SW480 (cell line): ENCODE measurements around the gene FAM227B.
"Not testable (repeated sequence)": the region's sequence is repeated elsewhere in the genome, so short reads cannot be mapped to it uniquely, and the experiment has no call there.

Experiments used
- DNase-seq: peaks from one replicate; pipeline ENCODE4 v3.0.0-alpha.2; 2016; ENCODE audit warnings: low spot score

Gene FAM227B

GRCh38 chr15:49494842-49495241 lies 125.8 kb downstream of the FAM227B start:
- DNase-seq = no peak

DNA sequence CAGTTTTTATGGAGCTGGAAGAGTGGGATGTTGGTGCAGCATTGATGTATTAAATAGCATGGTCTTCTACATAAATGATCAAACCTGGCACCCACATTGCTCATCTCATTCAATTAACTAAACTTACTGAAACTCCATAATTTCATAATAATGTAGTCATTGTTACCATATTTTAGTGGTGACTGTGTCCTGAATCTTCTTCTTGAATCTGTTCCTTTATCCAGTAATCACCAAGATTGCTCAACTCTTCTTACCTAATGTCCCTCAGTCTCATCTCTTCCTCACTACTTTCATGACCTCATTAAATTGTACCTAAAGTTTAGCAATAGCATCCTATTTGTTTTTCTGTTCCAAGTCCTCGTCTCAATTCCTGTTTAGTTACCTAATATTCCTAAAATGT lies 127.8 kb downstream of the FAM227B start:
- DNase-seq = no peak

DNA sequence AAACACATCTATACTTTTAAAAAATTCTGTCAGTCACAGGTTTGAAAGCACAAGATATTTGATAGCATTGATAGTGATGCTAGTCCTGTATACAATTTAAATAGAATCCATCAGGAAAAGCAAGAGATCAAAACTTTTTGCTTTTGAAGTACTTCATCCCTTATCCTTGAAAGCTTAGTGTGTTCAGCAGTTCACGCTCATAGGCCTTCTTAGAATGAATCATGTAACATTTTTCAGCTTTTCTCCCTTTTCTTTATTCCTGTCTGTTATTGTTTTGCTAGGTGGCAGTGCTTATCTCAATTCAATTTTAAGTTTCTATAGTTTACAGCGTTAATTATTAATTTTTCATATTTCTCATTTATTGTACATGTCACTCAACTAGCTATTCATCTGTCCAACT lies 128.5 kb downstream of the FAM227B start:
- no peak for DNase-seq

DNA sequence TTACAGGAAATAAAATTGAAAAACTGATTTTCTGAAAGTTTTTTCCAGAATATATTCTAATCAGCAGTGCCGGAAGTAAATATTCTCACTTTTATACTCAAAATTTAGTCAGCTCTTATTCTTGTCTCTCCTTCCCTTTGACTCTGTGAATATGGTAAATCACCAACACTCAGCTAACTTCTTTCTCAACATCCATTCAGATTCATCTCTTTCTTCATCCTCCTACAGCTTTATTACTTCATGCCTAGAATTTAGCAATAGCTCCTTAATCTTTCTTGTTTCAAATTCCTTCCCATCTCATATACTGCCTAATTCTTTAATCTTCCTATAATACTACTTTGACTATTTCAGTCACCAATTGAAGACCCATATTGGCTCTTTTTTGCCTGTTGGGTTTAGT lies 129.7 kb downstream of the FAM227B start:
- DNase-seq = no peak

- DNase-seq = not testable (repeated sequence)
Measured at GRCh38 chr15:49485401-49485800, 135.2 kb downstream of the FAM227B start.

GRCh38 chr15:49478982-49479381 lies 141.6 kb downstream of the FAM227B start:
- not testable (repeated sequence) for DNase-seq

GRCh38 chr15:49478021-49478420 lies 142.6 kb downstream of the FAM227B start:
- not testable (repeated sequence) for DNase-seq

DNA sequence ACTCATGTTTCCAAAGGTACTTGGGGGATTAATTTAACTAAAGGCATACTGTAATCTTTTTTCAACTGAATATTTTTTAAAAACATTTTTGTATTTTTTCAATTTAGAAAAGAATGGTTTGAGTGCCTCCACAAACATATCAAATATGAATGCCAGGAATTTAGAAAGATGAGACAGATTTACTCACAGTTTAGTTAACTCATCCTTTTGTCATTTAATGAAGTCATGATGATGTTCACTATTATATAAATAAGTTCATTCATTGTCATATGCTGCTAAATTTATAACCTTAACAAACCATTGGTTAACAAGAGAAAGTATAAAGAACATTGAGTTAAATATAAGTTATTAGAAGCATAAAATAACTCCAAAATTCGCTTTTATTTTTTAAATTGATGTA lies 147.6 kb downstream of the FAM227B start:
- no peak for DNase-seq

GRCh38 chr15:49472338-49472737 lies 148.3 kb downstream of the FAM227B start:
- no peak for DNase-seq

GRCh38 chr15:49471733-49472132 lies 148.9 kb downstream of the FAM227B start:
- DNase-seq = no peak

DNA sequence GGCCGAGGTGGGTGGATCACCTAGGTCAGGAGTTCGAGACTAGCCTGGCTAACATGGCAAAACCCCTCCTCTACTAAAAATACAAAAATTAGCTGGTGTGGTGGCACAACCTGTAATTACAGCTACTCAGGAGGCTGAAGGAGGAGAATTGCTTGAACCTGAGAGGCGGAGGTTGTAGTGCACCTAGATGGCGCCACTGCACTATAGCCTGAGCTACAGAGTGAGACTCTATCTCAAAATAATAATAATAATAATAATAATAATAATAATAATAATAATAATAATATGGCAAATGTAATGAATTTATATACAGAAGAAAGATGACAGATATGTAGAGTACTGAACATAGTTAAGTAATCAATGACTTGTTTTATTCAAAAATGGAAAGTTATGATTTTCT lies 149.4 kb downstream of the FAM227B start:
- DNase-seq = not testable (repeated sequence)

DNA sequence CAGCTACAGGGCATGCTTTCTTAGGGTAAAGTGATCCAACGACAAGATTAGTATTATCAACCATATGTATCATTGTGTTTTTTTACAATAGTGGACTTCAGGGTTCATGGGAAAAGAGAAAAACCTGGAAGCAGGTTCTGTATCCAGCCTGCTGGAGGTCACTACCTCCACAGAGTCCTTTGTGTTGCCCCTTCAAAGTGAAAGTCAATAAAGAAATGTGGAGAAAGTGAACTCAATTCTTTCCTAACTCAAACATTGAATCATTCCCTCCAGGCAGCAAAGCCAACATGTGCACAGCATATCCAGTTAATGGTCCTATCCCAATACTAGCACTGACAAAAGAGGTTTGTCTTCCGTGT lies 152.2 kb downstream of the FAM227B start:
- no peak for DNase-seq

DNA sequence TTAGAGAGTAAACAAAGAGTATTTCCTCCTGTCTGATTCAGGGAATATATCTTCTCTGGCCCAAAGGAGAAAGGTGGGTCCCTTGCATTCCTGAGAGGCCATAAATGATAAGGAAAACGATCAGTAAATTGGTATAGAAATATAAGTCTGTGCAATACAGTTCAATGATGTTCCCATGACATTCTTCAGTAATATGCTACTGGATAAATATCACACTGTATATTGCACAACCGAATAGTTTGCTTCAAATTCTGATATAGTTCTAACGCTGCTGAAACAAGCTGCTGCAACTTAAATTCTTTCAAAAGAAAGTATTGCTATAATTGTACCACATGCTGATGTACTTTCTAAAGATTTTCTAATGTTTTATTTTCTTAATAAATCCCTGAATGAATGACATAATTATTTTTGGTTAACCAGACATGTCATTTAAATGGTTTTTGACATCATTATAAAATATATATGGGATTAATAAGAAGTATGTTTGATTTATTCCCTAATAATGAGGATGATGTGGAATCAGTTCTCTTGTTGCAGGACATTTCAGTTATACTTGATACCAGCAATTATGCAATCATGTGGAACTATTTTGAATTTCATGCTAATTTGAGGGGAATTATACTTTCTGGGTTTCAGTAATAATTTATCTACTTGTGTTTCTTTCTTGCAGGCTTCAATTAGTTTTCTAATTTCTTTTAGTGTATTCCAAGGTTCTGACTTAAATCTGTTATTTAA lies 152.7 kb downstream of the FAM227B start:
- DNase-seq = no peak

DNA sequence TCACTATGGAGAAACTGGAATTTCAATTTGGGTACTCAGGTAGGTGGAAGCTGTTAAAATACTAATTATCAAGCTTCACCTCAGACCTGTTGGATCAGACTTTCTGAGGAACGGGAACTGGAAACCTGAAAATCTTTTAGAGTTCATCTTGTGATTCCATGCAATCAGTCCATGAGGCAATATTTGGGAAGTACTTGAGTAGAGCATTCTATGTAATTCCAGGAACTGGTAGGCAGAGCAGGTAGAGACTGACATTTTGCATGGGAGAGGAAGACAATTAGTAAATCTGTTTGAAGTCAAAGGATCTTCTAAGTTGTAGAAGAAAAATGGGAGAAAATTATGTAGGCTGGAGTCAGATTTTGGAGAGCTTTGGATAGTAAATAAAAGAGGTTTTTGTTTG lies 154.5 kb downstream of the FAM227B start:
- no peak for DNase-seq

DNA sequence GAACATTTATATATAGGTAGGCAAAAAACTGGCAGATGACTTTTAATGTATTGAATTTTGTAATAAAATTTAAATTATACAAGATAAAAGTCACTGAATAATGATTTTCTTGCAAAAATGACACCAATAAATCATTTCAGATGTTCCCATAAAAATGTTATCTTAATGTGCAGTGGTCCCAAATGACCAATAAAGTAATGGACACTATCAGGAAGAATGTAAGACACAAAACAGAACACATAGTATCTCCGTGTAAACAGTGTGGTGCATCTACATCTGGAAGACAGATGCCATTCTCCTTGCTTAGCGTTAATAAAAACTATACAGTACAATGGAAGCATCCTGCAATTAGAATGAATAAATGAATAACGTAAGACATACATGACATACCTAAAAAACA lies 156.1 kb downstream of the FAM227B start:
- DNase-seq = no peak

DNA sequence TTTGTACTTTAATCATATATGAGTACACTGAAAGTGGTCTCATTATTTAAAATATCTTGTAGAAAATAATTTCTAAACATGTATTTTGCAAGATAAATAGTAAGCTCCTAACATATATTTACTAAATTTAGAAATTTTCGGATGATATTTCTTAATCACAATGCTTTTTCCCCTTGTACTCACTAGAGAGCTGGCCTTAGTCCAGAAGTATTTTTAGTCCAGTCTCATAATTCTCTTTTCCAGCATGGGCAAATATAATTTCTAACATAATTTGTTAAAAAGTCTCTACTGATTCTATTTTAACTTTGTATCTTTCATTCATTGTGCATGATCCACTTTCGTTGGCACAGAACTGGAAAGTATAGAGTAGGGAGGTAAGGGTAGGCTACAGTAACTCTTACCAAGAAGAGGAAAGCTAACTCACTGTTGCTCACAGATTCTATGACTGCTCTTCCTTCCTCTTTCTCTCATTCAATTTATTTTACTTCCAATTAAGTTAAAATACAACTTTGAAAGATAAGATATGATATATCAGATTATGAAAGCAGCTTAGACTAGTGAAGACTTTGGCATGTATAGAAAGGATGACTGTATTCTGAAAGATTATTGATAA lies 158.3 kb downstream of the FAM227B start:
- DNase-seq = no peak

GRCh38 chr15:49460411-49460941 lies 160.1 kb downstream of the FAM227B start:
- no peak for DNase-seq

DNA sequence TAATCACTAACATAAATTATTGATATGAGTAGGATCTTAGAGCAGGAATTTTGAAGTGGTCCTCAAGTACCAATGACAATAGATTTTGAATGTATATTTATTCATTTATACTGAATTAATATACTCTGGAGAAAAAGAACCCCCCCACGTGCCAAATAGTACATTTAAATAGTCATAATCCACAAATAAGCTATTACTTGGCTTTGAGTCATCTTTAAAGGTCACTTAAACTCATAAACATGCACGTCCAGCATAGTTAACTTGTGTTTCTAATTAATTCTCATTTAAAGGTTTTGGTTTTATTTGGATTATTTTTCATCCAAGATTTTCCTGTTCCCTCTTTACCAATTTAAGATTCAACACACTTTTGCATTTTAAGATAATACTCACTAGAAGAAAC lies 162.5 kb downstream of the FAM227B start:
- DNase-seq = no peak

- DNase-seq = no peak
Measured at GRCh38 chr15:49456166-49456565, 164.5 kb downstream of the FAM227B start.

- no peak for DNase-seq
Measured at GRCh38 chr15:49452595-49452994, 168.0 kb downstream of the FAM227B start.

DNA sequence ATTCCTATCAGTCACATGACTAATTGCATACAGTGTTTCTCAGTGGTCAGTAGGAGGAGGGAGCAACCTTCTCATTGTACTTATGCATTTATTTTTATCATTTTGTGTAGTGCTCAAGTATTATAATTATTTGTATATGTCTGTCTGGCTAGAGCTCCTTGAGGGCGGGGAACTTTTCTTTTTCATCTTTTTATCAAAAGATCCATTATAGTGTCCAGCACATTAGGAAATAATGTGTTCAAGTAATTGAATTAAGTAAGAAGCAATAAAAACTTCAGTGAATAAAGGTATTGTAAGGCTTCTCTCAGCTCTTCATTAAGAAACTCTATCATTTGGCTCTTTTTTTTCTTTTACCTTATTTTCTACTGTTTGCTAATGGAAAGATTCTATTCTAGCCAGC lies 178.8 kb downstream of the FAM227B start:
- DNase-seq = no peak

DNA sequence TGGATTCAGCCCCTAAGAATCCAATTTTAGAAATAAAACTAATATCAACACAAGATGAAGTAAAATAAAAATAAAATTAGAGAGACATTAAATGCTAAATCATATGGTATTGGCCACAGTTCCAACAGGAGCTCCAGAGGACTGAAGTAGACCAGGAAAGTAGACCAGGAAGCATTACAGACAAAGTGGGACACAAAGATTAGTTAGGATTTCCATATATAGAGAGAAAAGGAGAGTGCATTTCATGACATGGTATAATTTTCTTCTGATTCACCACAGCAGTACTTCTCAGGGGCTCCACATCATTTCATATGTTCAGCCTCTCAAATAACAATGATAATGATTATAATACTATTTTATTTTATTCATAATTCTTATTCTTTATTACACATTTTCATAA lies 179.3 kb downstream of the FAM227B start:
- no peak for DNase-seq

DNA sequence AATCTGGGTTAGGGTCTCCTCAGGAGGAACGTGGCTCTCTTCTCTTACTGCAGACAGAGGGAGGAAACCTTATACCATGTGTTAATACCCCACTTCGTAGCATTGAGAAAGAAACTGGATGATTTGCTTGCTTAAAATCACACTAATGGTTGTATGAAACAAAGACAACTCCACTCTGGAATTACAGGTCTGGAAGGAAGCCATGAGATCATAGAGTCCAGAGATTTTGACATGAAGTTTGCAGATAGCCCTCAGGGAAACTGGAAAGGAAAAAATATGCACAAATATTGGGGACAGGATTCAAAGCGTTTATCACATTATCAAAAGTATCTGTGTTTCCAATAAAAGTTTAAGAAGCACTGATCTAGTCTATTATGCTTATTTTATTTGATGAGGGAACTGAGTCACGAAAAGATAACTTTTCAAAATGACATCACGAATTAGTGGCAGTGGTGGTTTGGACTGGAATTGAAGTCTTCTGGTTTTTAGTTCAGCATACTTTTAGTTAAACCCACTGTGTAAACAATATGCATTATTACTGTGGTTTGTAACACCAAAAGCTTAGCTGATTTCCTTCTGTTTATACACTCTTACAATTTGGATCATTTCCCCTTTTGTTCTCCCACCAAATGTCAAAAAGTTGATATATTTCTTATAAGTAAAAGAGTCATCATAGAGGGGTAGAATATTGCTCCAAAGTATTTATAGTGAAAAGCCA lies 180.8 kb downstream of the FAM227B start:
- DNase-seq = no peak
